H9 (cell line): ENCODE measurements around the gene PRCC. TPM values are rescaled to one million over a fixed set of nuclear protein-coding genes. Genes with fewer than 3 reads are reported as not detected.

Experiments used
- DNase-seq: peaks from one replicate; pipeline ENCODE4 v3.0.0-alpha.2; 2017
- H2AFZ ChIP-seq: one replicate; pipeline ENCODE4 v1.6.1; 2013; ENCODE audit warnings: mild to moderate bottlenecking, low read length, control low read depth, moderate library complexity
- H2AK5ac ChIP-seq: 2 replicates; pipeline ENCODE4 v1.6.1; 2013; ENCODE audit warnings: low read length, control low read depth, mixed read lengths; ENCODE audit not compliant: insufficient read length
- H2BK120ac ChIP-seq: one replicate; pipeline ENCODE4 v1.6.1; 2013; ENCODE audit warnings: low read depth, mild to moderate bottlenecking, low read length, control low read depth, inconsistent platforms; ENCODE audit not compliant: poor library complexity, severe bottlenecking
- H2BK12ac ChIP-seq: 2 replicates; pipeline ENCODE4 v1.6.1; 2013; ENCODE audit warnings: low read length, control low read depth, mixed read lengths, low read depth; ENCODE audit not compliant: insufficient read length
- H2BK15ac ChIP-seq: 2 replicates; pipeline ENCODE4 v1.6.1; 2013; ENCODE audit warnings: low read depth, low read length, control low read depth
- H2BK20ac ChIP-seq: one replicate; pipeline ENCODE4 v1.6.1; 2013; ENCODE audit warnings: low read depth, mild to moderate bottlenecking, low read length, control low read depth, inconsistent platforms; ENCODE audit not compliant: poor library complexity, severe bottlenecking
- H2BK5ac ChIP-seq: 2 replicates; pipeline ENCODE4 v1.6.1; 2013; ENCODE audit warnings: low read length, control low read depth, mixed read lengths; ENCODE audit not compliant: insufficient read length
- H3K14ac ChIP-seq: 2 replicates; pipeline ENCODE4 v1.6.1; 2013; ENCODE audit warnings: low read length, control low read depth; ENCODE audit not compliant: insufficient read depth
- H3K18ac ChIP-seq: 2 replicates; pipeline ENCODE4 v1.6.1; 2013; ENCODE audit warnings: low read depth, mild to moderate bottlenecking, mixed read lengths, low read length, control low read depth; ENCODE audit not compliant: insufficient read length
- H3K23ac ChIP-seq: 2 replicates; pipeline ENCODE4 v1.6.1; 2013; ENCODE audit warnings: low read length, control low read depth, mixed read lengths, low read depth; ENCODE audit not compliant: insufficient read length
- H3K23me2 ChIP-seq: 2 replicates; pipeline ENCODE4 v1.6.1; 2013; ENCODE audit warnings: low read depth, mild to moderate bottlenecking, mixed read lengths, low read length, control low read depth; ENCODE audit not compliant: insufficient read length, poor library complexity, severe bottlenecking
- H3K27ac ChIP-seq: 2 replicates; pipeline ENCODE4 v1.5.1; 2013; ENCODE audit warnings: low read length, control low read depth, mixed read lengths, low read depth; ENCODE audit not compliant: insufficient read length
- H3K27me3 ChIP-seq: 2 replicates; pipeline ENCODE4 v1.6.1; 2013; ENCODE audit warnings: low read length, control low read depth, inconsistent platforms; ENCODE audit not compliant: insufficient read depth
- H3K4ac ChIP-seq: 2 replicates; pipeline ENCODE4 v1.6.1; 2013; ENCODE audit warnings: low read depth, mild to moderate bottlenecking, control low read depth, inconsistent platforms, low read length, moderate library complexity
- H3K4me1 ChIP-seq: 2 replicates; pipeline ENCODE4 v1.6.1; 2013; ENCODE audit warnings: low read length, control low read depth, inconsistent platforms; ENCODE audit not compliant: insufficient read depth
- H3K4me2 ChIP-seq: 2 replicates; pipeline ENCODE4 v1.6.1; 2013; ENCODE audit warnings: low read length, control low read depth, mixed read lengths; ENCODE audit not compliant: insufficient read length, insufficient read depth
- H3K56ac ChIP-seq: 2 replicates; pipeline ENCODE4 v1.6.1; 2013; ENCODE audit warnings: low read depth, mild to moderate bottlenecking, mixed read lengths, low read length, control low read depth; ENCODE audit not compliant: insufficient read length
- H3K79me1 ChIP-seq: 2 replicates; pipeline ENCODE4 v1.6.1; 2013; ENCODE audit warnings: low read depth, mild to moderate bottlenecking, moderate library complexity, low read length, control low read depth, inconsistent platforms; ENCODE audit not compliant: insufficient read depth, poor library complexity, severe bottlenecking
- H3K79me2 ChIP-seq: 2 replicates; pipeline ENCODE4 v1.6.1; 2013; ENCODE audit warnings: low read length, control low read depth, inconsistent platforms; ENCODE audit not compliant: insufficient read depth
- H3K9ac ChIP-seq: 2 replicates; pipeline ENCODE4 v1.6.1; 2013; ENCODE audit warnings: low read length, control low read depth, mixed read lengths; ENCODE audit not compliant: insufficient read length; ENCODE audit errors: extremely low read depth
- H3K9me3 ChIP-seq: one replicate; pipeline ENCODE4 v1.6.1; 2013; ENCODE audit warnings: low read depth, low read length, inconsistent platforms; ENCODE audit not compliant: control insufficient read depth
- H3T11ph ChIP-seq: one replicate; pipeline ENCODE4 v1.6.1; 2013; ENCODE audit warnings: mild to moderate bottlenecking, low read length, control low read depth, inconsistent platforms
- H4K20me1 ChIP-seq: one replicate; pipeline ENCODE4 v1.6.1; 2013; ENCODE audit not compliant: control insufficient read depth, insufficient read length, insufficient read depth
- H4K5ac ChIP-seq: 2 replicates; pipeline ENCODE4 v1.6.1; 2013; ENCODE audit warnings: low read depth, mild to moderate bottlenecking, mixed read lengths, low read length, control low read depth; ENCODE audit not compliant: insufficient read length
- H4K8ac ChIP-seq: replicated peaks from 2 replicates; pipeline ENCODE4 v1.6.1; 2013; ENCODE audit warnings: low read length, control low read depth, mixed read lengths, low read depth; ENCODE audit not compliant: insufficient read length
- H4K91ac ChIP-seq: 2 replicates; pipeline ENCODE4 v1.6.1; 2013; ENCODE audit warnings: low read depth, mild to moderate bottlenecking, moderate library complexity, mixed read lengths, low read length, control low read depth; ENCODE audit not compliant: insufficient read length
- H3K27ac Mint-ChIP-seq, 3 experiments: 2 replicates in 2 of 3; 3 replicates in 1 of 3; pipeline ENCODE4 v1.8.0; 2020 to 2021; ENCODE audit warnings: mixed read lengths in 3 of 3, mild to moderate bottlenecking in 1 of 3, moderate library complexity in 1 of 3
- H3K27me3 Mint-ChIP-seq: 2 replicates; pipeline ENCODE4 v1.8.0; 2021; ENCODE audit warnings: low read depth, mild to moderate bottlenecking, moderate library complexity, mixed read lengths
- H3K36me3 Mint-ChIP-seq, 3 experiments: 2 replicates in 2 of 3; 3 replicates in 1 of 3; pipeline ENCODE4 v1.8.0; 2020 to 2021; ENCODE audit warnings: low read depth in 3 of 3, mixed read lengths in 3 of 3; ENCODE audit not compliant: insufficient read depth in 1 of 3
- H3K4me1 Mint-ChIP-seq, 2 experiments: 2 replicates each; pipeline ENCODE4 v1.8.0; 2020; ENCODE audit warnings: mixed read lengths in 2 of 2
- H3K4me3 Mint-ChIP-seq, 2 experiments: 2 replicates in 1 of 2; 3 replicates in 1 of 2; pipeline ENCODE4 v1.8.0; 2020 to 2021; ENCODE audit warnings: mild to moderate bottlenecking in 2 of 2, mixed read lengths in 2 of 2, moderate library complexity in 1 of 2
- H3K9me3 Mint-ChIP-seq, 2 experiments: 2 replicates in 1 of 2; 3 replicates in 1 of 2; pipeline ENCODE4 v1.8.0; 2020; ENCODE audit warnings: mild to moderate bottlenecking in 2 of 2, mixed read lengths in 2 of 2, moderate library complexity in 1 of 2
- CTCF ChIP-seq: fragments of 200-600 bp; sonication (generic); conservative IDR thresholded peaks from 3 replicates; pipeline ENCODE4 v1.8.0; 2021; ENCODE audit warnings: antibody characterized with exemption, mild to moderate bottlenecking
- WGBS: extraction: QIAGEN DNeasy Blood & Tissue Kit; methylation state at CpG from one replicate; pipeline ENCODE4 v1.1.7; 2013; ENCODE audit warnings: missing lambda C conversion rate, low lambda C conversion rate, mixed read lengths; ENCODE audit not compliant: insufficient read length; ENCODE audit errors: extremely low coverage; 5-methylcytosine and 5-hydroxymethylcytosine counted together
- total RNA-seq: library from RNA; stranded (reverse); gene quantifications from 2 replicates; pipeline ENCODE4 v1.2.1, GENCODE V29; 2021

Gene PRCC
- total RNA-seq, 1 experiment from 2014 or later: 129 TPM

DNA sequence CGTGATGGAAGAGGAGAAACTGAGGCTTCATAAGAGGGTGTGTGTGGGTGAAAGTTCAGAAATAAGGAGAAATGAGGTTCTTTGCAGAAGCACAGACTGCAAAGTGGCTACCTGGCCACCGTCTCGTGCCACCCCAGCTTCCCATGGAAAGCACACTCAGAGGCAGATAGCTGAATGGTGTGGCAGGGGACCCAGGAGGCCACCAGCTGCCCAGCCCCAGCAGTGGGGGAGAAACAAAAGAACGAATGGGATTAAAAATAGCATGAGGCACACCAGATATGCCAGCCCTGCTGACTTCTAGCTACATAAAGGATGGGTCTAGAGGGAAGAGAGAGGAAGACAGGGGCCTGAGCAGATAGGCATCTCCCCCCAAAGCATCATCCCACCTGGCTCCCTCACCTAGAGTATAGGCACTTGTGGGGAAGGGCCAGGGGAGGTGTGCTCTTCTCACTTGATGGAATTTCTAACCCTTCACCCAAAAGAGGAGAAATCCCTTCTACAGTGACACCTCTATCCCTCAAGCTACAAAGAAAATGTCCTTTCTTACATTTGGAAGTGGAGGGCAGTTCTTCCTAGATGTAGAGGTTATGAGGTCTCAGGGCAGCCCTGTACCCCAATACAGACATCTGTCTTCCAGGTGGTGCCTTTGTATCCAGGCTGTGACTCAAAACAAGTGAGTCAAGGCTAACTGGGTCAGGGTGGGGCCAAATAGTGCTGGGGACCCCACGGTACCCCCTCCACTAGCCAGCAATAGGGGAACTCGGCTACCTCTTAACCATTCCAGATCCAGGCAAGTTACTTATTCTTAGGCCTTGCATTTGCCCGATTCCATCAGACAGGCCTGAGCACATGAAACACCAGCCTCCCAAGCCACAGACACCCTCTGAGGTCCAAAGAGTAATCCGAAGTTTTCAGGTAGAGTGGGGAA, 19.3 kb upstream of the PRCC start:
- peaks cover 28% of the 10 kb centered on the region for H3K4me1 ChIP-seq
- H3K23me2 ChIP-seq: peaks cover 23% of the 10 kb centered on the region
- no peaks in the 10 kb centered on the region for H3K27me3 Mint-ChIP-seq
- H4K5ac ChIP-seq: no peak overlapping the region
- H3K9ac ChIP-seq: peak overlapping the region; percentile 4
- no peaks in the 10 kb centered on the region for H3K79me1 ChIP-seq
- H4K8ac ChIP-seq: no peak overlapping the region
- H3K27me3 ChIP-seq: no peaks in the 10 kb centered on the region
- H3K9me3 Mint-ChIP-seq: no peaks in the 10 kb centered on the region
- peaks cover 32% of the 10 kb centered on the region; the same call in 1 of the 2 replicates for H3K79me2 ChIP-seq
- no peak for DNase-seq
- no CpG with 5 or more reads among the region's 8 CpGs for WGBS
- H2BK15ac ChIP-seq: no peak overlapping the region
- peak overlapping the region; percentile 33 for H3K18ac ChIP-seq
- H3K36me3 Mint-ChIP-seq: peaks cover 28 to 36% (median 30%) of the 10 kb centered on the region in 3 experiments
- H3K4me3 Mint-ChIP-seq: peak overlapping the region; percentile 91 to 94
- no peak overlapping the region for H2BK20ac ChIP-seq
- H2AFZ ChIP-seq: no peak overlapping the region
- H2BK120ac ChIP-seq: no peak overlapping the region
- H3K27ac Mint-ChIP-seq: peak overlapping the region; percentile 98 to 100 (median 99)
- peak overlapping the region; percentile 53 for H3K4me2 ChIP-seq
- no peak overlapping the region for H3K56ac ChIP-seq
- H4K20me1 ChIP-seq: no peaks in the 10 kb centered on the region
- 0 out of 3 replicates have a peak, but pooled peaks have one; percentile 3 for TF ChIP-seq CTCF
- peak overlapping the region; percentile 50; the same call in 1 of the 2 replicates for H3K14ac ChIP-seq
- no peak overlapping the region for H2AK5ac ChIP-seq
- peak overlapping the region; percentile 70 for H2BK12ac ChIP-seq
- H3K23ac ChIP-seq: no peak overlapping the region
- H3K27ac ChIP-seq: peak overlapping the region; percentile 96
- no peaks in the 10 kb centered on the region for H3K9me3 ChIP-seq
- no peak overlapping the region; the same call in 1 of the 2 replicates for H3K4ac ChIP-seq
- H2BK5ac ChIP-seq: no peak overlapping the region
- peaks cover 56 to 62% of the 10 kb centered on the region in 2 experiments for H3K4me1 Mint-ChIP-seq
- H4K91ac ChIP-seq: no peak overlapping the region
- no peak overlapping the region for H3T11ph ChIP-seq
